ENCODE data around the gene CHRNB4.
"Not testable (repeated sequence)": the region's sequence is repeated elsewhere in the genome, so short reads cannot be mapped to it uniquely, and the experiment has no call there.

Gene CHRNB4

DNA sequence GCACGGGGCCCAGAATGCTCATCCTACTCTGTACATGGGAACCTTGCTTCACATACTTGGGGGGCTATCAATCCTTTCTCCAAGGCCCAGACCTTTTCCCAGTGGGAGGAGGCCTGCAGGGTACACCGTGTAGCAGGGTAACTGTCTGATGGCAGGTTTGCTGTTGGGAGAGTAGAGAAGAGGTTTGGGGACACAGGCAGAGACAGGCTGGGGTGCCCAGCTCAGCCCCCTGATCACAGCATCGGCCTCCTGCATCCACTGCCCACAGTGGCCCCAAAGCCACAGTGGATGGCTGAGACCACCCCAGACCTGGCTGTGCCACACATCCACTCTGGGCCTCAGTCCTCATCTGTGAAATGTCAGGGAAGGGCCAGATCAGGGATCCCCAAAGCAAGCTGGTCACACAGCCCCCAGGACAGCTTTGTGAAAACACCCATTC, 25.8 kb downstream of the CHRNB4 start:
- no peak for DNase-seq

DNA sequence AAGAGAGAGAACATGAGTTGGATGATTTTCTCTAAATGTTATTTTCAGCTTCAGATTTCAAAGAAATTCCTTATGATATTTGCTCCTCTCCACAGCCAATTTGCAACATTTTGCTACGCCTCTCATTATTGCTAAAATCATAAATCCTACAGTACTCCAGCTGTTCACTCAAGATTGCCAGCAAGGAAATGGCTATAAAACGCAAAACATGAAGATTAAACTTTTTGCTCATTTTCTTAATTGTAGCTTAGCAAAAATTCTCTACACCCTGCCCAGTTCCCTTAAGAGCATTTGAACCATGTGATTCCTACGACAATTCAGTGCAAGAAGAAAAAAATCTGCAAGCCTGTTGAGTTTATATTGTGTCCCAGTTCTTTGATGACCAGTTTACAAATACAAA, 27.0 kb downstream of the CHRNB4 start:
- DNase-seq: no peak

DNA sequence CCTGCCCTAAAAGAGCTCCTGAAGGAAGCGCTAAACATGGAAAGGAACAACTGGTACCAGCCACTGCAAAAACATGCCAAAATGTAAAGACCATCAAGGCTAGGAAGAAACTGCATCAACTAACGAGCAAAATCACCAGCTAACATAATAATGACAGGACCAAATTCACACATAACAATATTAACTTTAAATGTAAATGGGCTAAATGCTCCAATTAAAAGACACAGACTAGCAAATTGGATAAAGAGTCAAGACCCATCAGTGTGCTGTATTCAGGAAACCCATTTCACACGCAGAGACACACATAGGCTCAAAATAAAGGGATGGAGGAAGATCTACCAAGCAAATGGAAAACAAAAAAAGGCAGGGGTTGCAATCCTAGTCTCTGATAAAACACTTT, 31.5 kb downstream of the CHRNB4 start:
- not testable (repeated sequence) for DNase-seq

DNA sequence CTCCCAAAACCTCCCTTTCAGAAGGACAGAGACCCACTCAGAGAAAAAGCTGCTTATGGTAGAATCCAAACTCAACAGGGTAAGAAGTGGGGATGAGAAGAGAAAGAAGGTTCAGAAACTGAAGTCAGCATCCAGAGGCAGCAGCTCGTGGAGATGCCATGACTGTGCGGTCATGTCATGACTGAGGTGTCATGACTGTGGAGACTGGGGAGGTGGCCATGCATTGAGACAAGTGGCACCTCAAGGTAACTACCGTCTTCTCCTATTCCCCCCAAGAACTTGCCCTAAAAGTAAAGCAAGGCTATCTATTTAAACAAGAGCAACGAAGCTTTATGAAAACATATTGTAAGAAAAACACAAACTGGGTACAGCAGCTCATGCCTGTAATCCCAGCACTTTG, 35.3 kb downstream of the CHRNB4 start:
- DNase-seq: no peak

DNA sequence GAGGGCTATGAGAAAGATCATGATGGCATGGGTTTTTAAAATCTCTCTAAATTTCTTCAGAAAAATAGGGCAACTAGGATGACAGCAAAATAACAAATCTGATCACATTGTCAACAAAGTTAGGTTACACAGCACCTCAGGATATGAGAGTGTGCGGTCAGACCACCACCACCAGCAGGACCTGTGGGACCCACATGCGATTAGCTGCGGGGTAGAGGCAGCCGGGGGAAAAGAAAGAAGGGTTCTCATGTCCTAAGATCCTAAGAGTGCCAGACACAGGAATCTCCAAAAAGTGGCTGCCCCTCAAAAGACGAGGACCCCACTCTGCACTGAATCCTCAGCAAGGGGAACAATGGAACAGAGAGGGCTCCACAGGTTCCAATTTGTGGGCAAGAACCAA, 35.8 kb downstream of the CHRNB4 start:
- DNase-seq: no peak

DNA sequence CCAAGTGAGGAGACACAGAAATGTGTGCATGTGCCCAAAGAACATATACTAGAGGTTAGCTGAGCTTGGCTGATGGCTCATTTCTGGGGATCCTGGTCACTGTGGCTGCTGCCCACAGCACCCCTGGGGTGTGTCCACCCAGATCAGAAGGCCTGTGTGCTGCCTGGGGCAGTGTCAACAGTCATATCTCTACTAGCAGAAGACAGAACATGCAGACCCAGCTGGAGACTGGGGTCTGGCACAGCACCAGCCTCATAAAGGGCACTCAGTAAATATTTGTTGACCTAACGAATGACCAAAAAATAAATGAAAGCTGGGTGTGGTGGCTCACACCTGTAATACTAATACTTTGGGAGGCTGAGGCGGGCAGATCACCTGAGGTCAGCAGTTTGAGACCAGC, 36.6 kb downstream of the CHRNB4 start:
- DNase-seq: no peak

DNA sequence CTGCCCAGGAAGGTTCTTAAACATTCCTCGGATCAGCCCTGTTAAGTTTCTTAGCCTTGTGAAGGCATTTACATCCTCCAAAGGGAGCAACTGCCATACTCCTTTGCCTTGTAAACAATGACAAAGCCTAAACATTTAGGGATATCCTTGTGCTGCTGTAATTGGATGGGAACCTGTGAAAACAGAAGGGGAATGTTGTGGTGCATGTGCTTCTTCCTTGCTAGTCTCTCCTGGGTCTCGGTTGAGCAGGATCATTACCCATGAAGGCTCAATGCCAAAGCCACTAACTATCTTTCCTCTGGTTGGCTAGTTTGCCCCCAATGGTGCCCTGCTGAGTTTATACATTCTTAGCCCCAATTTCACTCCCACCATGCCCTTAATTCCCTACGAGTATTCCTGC, 37.5 kb downstream of the CHRNB4 start:
- DNase-seq: no peak

DNA sequence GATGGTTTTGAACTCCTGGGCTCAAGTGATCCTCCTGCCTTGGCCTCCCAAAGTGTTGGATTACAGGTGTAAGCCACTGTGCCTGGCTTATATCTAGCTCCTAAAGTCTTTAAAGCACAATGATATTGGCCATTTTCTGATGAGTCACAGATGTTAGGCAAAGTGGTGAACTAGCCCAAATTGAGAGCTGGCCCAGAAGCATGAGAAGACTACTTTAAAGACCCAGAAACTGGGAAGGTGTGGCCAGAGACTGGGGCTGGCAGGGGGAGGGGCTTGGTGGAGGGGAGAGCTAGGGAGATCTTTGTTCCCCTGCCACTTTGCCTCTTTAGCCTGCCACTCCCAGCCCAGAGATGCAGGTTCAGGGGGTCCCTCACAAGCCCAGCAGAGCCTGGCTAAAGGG, 41.8 kb downstream of the CHRNB4 start:
- DNase-seq: no peak

DNA sequence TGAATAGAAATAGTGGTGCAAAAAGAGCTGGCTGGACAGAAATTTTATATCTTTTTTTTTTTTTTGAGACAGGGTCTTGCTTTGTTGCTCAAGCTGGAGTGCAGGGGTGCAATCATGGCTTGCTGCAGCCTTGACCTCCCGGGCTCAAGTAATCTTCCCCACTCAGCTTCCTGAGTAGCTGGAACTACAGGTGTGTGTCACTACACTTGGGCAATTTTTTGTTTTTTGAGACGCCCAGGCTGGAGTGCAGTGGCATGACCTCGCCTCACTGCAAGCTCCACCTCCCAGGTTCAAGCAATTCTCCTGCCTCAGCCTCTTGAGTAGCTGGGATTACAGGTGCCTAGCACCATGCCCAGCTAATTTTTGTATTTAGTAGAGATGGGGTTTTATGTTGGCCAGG, 42.7 kb downstream of the CHRNB4 start:
- DNase-seq: no peak

DNA sequence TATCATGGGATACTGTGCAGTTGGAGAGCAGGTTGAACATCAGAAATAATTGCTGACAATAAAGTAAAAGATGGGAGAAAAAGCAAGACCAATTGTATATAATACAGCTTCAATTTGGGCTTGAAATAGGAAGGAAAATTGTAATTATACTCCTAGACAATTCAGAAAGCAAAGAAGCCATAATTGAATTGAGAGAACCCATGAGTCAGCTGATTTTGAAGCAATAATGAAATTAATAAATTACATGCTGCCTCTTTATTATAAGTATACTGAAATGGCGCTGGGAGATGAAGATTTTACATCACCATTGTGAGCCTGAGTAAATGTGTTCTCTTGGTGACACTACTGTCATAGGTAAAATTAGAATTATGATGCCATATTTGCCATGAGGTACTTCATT, 43.4 kb downstream of the CHRNB4 start:
- DNase-seq: no peak

DNA sequence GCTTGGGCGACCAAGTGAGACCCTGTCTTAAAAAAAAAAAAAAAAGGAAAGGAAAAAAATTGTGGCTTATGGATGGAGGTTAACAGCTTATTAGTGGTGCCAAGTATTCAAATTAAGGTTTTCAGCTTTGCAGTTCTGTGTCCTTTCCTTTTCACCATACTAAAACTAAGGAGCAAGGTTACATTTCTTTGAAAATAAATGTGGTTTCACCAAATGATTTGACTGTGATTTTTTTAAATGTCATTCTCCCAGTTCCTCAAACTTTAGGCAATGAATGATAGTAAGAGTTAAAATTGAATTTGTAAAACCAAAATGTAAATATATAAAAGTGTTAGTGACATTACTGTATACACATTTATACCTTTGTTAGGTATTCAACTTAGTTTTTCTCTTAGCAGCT, 66.1 kb downstream of the CHRNB4 start:
- DNase-seq: no peak
